ENCODE data around the gene GALNT1. TPM values are rescaled to one million over a fixed set of nuclear protein-coding genes. Genes with fewer than 3 reads are reported as not detected.

Gene GALNT1
- total RNA-seq, 1 donor from 2014 or later = 46.7 TPM

- intact Hi-C loops (cut with micrococcal nuclease) = loop anchor here (1.0 to 5.0 kb wide), 12 partner anchors 35 to 1245 kb away; partner anchors contain the start of genes ELP2, INO80C, KIAA1328 and MAPRE2
These were observed 530 bp downstream of the GALNT1 start for GRCh38 chr18:35581898-35582641.

- intact Hi-C loops (cut with micrococcal nuclease) = loop anchor here (1.0 to 5.0 kb wide), 11 partner anchors 34 to 1244 kb away; partner anchors contain the start of genes ELP2, INO80C, KIAA1328 and MAPRE2
These were observed 1.5 kb downstream of the GALNT1 start for GRCh38 chr18:35582899-35583558.

- intact Hi-C loops (cut with micrococcal nuclease) = loop anchor here (5.0 kb wide), 5 partner anchors 483 to 1243 kb away; partner anchors contain the start of genes ELP2, KIAA1328, MAPRE2 and RPRD1A
These were observed 3.2 kb downstream of the GALNT1 start for GRCh38 chr18:35584735-35585134.

- intact Hi-C loops (cut with micrococcal nuclease) = no loop called here
These were observed 4.1 kb downstream of the GALNT1 start for GRCh38 chr18:35585608-35586007.

- intact Hi-C loops (cut with micrococcal nuclease) = no loop called here
These were observed 6.6 kb downstream of the GALNT1 start for GRCh38 chr18:35588122-35588521.

- intact Hi-C loops (cut with micrococcal nuclease) = loop anchor here (1.0 kb wide), 2 partner anchors 167 to 361 kb away; no protein-coding TSS in a partner anchor
These were observed 7.5 kb downstream of the GALNT1 start for GRCh38 chr18:35588995-35589394.

GRCh38 chr18:35589546-35589945, 8.0 kb downstream of the GALNT1 start:
- intact Hi-C loops (cut with micrococcal nuclease) = loop anchor here (1.0 kb wide), 2 partner anchors 167 to 361 kb away; no protein-coding TSS in a partner anchor

- intact Hi-C loops (cut with micrococcal nuclease) = no loop called here
These were observed 9.4 kb downstream of the GALNT1 start for GRCh38 chr18:35590935-35591334.

GRCh38 chr18:35592298-35592697, 10.8 kb downstream of the GALNT1 start:
- intact Hi-C loops (cut with micrococcal nuclease) = no loop called here

GRCh38 chr18:35593859-35594258, 12.3 kb downstream of the GALNT1 start:
- intact Hi-C loops (cut with micrococcal nuclease) = no loop called here

- intact Hi-C loops (cut with micrococcal nuclease) = no loop called here
These were observed 16.2 kb downstream of the GALNT1 start for GRCh38 chr18:35597758-35598157.

GRCh38 chr18:35602193-35602820, 20.8 kb downstream of the GALNT1 start:
- intact Hi-C loops (cut with micrococcal nuclease) = no loop called here

GRCh38 chr18:35603008-35603407, 21.5 kb downstream of the GALNT1 start:
- intact Hi-C loops (cut with micrococcal nuclease) = no loop called here

- intact Hi-C loops (cut with micrococcal nuclease) = no loop called here
These were observed 22.0 kb downstream of the GALNT1 start for GRCh38 chr18:35603528-35603927.

- intact Hi-C loops (cut with micrococcal nuclease) = no loop called here
These were observed 22.8 kb downstream of the GALNT1 start for GRCh38 chr18:35604369-35604768.

GRCh38 chr18:35605686-35606417, 24.3 kb downstream of the GALNT1 start:
- intact Hi-C loops (cut with micrococcal nuclease) = no loop called here

- intact Hi-C loops (cut with micrococcal nuclease) = no loop called here
These were observed 27.7 kb downstream of the GALNT1 start for GRCh38 chr18:35609236-35609635.

GRCh38 chr18:35610089-35610488, 28.5 kb downstream of the GALNT1 start:
- intact Hi-C loops (cut with micrococcal nuclease) = no loop called here

GRCh38 chr18:35610724-35611123, 29.2 kb downstream of the GALNT1 start:
- intact Hi-C loops (cut with micrococcal nuclease) = no loop called here

GRCh38 chr18:35611518-35611917, 30.0 kb downstream of the GALNT1 start:
- intact Hi-C loops (cut with micrococcal nuclease) = no loop called here

- intact Hi-C loops (cut with micrococcal nuclease) = loop anchor here (2.0 to 5.0 kb wide), 2 partner anchors 207 to 574 kb away; partner anchors contain the start of gene MAPRE2
These were observed 34.5 kb downstream of the GALNT1 start for GRCh38 chr18:35616074-35616473.
